CD4-positive, alpha-beta T cell (primary cell): ENCODE results near the gene FGGY. TPM values are rescaled to one million over a fixed set of nuclear protein-coding genes. Genes with fewer than 3 reads are reported as not detected.

ENCODE experiments used
- ATAC-seq: fragments of 200-7000 bp; cut with Tn5 transposase; one replicate; pipeline ENCODE4 v1.10.0; 2022; ENCODE audit warnings: mild to moderate bottlenecking; ENCODE audit not compliant: poor library complexity
- CTCF ChIA-PET: fragments of 350-600 bp; sonication (Branson Sonifier 250); formaldehyde crosslinking; loops from one replicate; lab custom pipeline; 2021; ENCODE audit warnings: antibody characterized with exemption, inconsistent platforms; lab: Charles Lee
- POLR2A ChIA-PET: fragments of 350-600 bp; sonication (Branson Sonifier 250); formaldehyde crosslinking; loops from one replicate; lab custom pipeline; 2021; ENCODE audit warnings: antibody characterized with exemption, inconsistent platforms; lab: Charles Lee
- DNase-seq, 14 experiments: peaks; one replicate each; pipeline ENCODE4 v3.0.0-alpha.2; 2013 to 2020; ENCODE audit warnings: mixed read lengths in 2 of 14
- H3K27ac ChIP-seq, 2 donors: one replicate each; pipeline versions ENCODE4 v1.5.1 to v1.7.0; 2013; ENCODE audit warnings: low read length in 2 of 2, low read depth in 1 of 2, mild to moderate bottlenecking in 1 of 2
- H3K27me3 ChIP-seq, 2 experiments: 1 replicate in 1 of 2; 2 replicates in 1 of 2; pipeline versions ENCODE4 v1.6.1 to v1.7.0; 2013; ENCODE audit warnings: low read length in 2 of 2, control low read depth in 1 of 2, mild to moderate bottlenecking in 1 of 2, moderate library complexity in 1 of 2; ENCODE audit not compliant: insufficient read depth in 2 of 2, control insufficient read depth in 1 of 2
- H3K36me3 ChIP-seq: one replicate; pipeline ENCODE4 v1.6.1; 2013; ENCODE audit warnings: low read length, control low read depth; ENCODE audit not compliant: insufficient read depth
- H3K4me1 ChIP-seq: one replicate; pipeline ENCODE4 v1.6.1; 2013; ENCODE audit warnings: low read length, control low read depth; ENCODE audit not compliant: insufficient read depth
- H3K4me3 ChIP-seq: one replicate; pipeline ENCODE4 v1.5.1; 2013; ENCODE audit warnings: mild to moderate bottlenecking, low read length, moderate library complexity
- H3K9me3 ChIP-seq, 2 experiments: 1 replicate in 1 of 2; 2 replicates in 1 of 2; pipeline versions ENCODE4 v1.6.1 to v1.7.0; 2013; ENCODE audit warnings: low read length in 2 of 2, mild to moderate bottlenecking in 2 of 2, control low read depth in 1 of 2, moderate library complexity in 1 of 2; ENCODE audit not compliant: control insufficient read depth in 1 of 2, insufficient read depth in 1 of 2
- H3K27ac Mint-ChIP-seq: one replicate; pipeline ENCODE4 v1.8.0; 2020; ENCODE audit warnings: mixed read lengths
- H3K27me3 Mint-ChIP-seq: one replicate; pipeline ENCODE4 v1.8.0; 2021; ENCODE audit warnings: mixed read lengths
- H3K36me3 Mint-ChIP-seq: one replicate; pipeline ENCODE4 v1.8.0; 2021; ENCODE audit warnings: low read depth, mixed read lengths
- H3K4me1 Mint-ChIP-seq: one replicate; pipeline ENCODE4 v1.8.0; 2021; ENCODE audit warnings: low read depth, mixed read lengths
- H3K4me3 Mint-ChIP-seq: one replicate; pipeline ENCODE4 v1.8.0; 2020; ENCODE audit warnings: mild to moderate bottlenecking, mixed read lengths
- H3K9me3 Mint-ChIP-seq: one replicate; pipeline ENCODE4 v1.8.0; 2020; ENCODE audit warnings: mixed read lengths
- intact Hi-C, 2 experiments: fragments of 100-400 bp; cut with DNase I in 1 of 2; cut with micrococcal nuclease in 1 of 2; formaldehyde crosslinking; loops; one replicate each; pipeline versions ENCODE4 v1.15.1 to v1.9.0; 2023 to 2025; cut with DNase I, micrococcal nuclease
- total RNA-seq, 174 experiments: library from RNA in 2 of 174; stranded (reverse) in 2 of 174; gene quantifications; one replicate each; pipeline ENCODE4 v1.2.3 and lab custom pipeline; 2021 to 2026
- TF ChIP-seq, protein P1 (sequence below): fragments of 200-600 bp; IDR thresholded peaks from one replicate; pipeline ENCODE4 v1.8.0; 2022; ENCODE audit warnings: antibody characterized with exemption, mild to moderate bottlenecking

Gene FGGY
- total RNA-seq, 2 experiments from 2014 or later: 9.5 to 10.0 TPM

DNA sequence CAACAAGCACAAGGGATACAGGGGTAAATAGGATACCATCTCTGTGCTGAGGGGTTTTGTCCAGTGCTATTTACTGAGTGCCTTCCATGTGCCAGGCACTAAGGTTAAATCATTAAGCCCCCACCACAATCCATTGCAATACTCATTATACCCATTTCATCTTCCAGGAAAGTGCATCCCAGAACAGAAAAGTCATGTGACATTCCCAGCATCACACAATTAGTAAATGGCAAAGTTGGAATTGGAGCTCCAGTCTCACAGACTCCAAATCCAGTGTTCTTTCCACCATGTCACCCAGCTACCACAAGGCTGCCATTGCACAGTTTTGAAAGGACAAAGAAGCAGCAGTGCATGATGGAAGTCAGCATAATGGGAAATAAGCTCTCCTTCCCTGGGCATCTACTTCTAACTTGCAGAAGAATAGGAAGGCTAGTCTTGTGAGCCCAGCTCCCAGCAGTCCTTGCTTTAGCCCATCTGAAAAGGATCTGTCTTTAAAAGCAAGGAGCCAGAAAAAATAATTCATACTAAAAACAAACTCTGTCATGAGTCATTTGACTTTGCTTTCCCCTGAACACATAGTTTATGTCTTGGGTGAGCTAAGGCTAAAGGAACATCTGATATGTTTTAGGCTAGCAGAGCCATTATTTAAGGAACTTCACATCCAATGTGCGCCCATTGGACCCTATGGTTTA lies 406.5 kb downstream of the FGGY start:
- intact Hi-C loops: no loop called here
- no peak for DNase-seq
- ChIA-PET POLR2A (no interaction called here), CTCF (no interaction called here)
- H3K4me1 ChIP-seq: no peaks in the 10 kb centered on the region
- no peaks in the 10 kb centered on the region for H3K36me3 ChIP-seq
- H3K9me3 ChIP-seq: no peaks in the 10 kb centered on the region
- H3K27ac Mint-ChIP-seq: no peak overlapping the region
- no peak for ATAC-seq
- no peak overlapping the region for H3K4me3 Mint-ChIP-seq
- TF ChIP-seq, protein P1, sequence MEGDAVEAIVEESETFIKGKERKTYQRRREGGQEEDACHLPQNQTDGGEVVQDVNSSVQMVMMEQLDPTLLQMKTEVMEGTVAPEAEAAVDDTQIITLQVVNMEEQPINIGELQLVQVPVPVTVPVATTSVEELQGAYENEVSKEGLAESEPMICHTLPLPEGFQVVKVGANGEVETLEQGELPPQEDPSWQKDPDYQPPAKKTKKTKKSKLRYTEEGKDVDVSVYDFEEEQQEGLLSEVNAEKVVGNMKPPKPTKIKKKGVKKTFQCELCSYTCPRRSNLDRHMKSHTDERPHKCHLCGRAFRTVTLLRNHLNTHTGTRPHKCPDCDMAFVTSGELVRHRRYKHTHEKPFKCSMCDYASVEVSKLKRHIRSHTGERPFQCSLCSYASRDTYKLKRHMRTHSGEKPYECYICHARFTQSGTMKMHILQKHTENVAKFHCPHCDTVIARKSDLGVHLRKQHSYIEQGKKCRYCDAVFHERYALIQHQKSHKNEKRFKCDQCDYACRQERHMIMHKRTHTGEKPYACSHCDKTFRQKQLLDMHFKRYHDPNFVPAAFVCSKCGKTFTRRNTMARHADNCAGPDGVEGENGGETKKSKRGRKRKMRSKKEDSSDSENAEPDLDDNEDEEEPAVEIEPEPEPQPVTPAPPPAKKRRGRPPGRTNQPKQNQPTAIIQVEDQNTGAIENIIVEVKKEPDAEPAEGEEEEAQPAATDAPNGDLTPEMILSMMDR: no peak
- H3K27ac ChIP-seq: no peak overlapping the region
- H3K36me3 Mint-ChIP-seq: no peaks in the 10 kb centered on the region
- no peaks in the 10 kb centered on the region for H3K4me1 Mint-ChIP-seq
- no peaks in the 10 kb centered on the region for H3K27me3 ChIP-seq
- no peak overlapping the region for H3K4me3 ChIP-seq
- H3K27me3 Mint-ChIP-seq: no peaks in the 10 kb centered on the region
- H3K9me3 Mint-ChIP-seq: no peaks in the 10 kb centered on the region

DNA sequence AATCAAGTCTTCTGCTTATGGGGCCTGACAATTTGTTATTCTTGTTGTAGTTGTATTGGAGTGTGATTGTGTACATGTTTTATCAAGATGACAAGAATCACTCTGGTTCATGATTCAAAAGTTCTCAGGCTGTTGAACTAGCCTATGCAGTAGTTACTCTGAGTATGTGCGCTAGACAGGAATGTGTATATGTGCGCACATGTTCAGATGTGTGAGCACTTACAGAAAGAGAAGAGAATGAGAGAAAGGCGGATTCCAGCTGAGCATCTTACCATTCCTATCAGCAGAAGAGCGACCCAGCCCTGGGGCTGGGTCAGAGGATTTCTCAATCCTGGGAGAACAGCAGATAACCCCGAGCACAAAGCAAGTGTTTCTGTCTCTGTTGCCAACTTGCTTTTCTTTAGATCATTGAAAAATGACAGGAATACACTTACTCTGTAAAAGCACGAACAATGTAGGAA lies 407.1 kb downstream of the FGGY start:
- Mint-ChIP-seq H3K36me3 (no peaks in the 10 kb centered on the region), H3K9me3 (no peaks in the 10 kb centered on the region), H3K4me1 (no peaks in the 10 kb centered on the region), H3K27me3 (no peaks in the 10 kb centered on the region), H3K27ac (no peak overlapping the region), H3K4me3 (no peak overlapping the region)
- TF ChIP-seq, protein P1: no peak
- ChIA-PET CTCF (no interaction called here), POLR2A (no interaction called here)
- Histone ChIP-seq H3K9me3 (no peaks in the 10 kb centered on the region), H3K27ac (no peak overlapping the region), H3K4me3 (no peak overlapping the region), H3K27me3 (no peaks in the 10 kb centered on the region), H3K36me3 (no peaks in the 10 kb centered on the region), H3K4me1 (no peaks in the 10 kb centered on the region)
- no peak for DNase-seq
- no peak for ATAC-seq
- intact Hi-C loops: no loop called here

DNA sequence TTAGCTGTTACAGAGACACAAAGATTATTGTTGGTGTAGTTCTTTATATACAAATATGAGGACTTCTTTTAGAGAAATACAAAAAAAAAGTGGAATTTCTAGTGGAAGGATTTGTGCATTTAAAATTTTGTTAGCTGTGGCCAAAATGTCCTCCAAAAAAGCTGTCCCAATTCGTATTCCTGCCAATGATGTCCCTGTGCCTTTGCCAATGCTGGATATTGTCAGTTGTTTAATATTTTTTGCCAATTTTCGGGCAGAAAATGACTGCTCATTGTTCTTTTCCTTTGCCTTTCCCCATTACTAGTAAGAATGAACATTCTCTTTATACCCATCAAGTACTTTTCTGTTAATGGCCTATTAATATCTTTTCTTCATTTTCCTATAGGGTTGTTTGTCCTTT lies 407.8 kb downstream of the FGGY start:
- no peak overlapping the region for H3K27ac Mint-ChIP-seq
- intact Hi-C loops: no loop called here
- ChIA-PET CTCF (no interaction called here), POLR2A (no interaction called here)
- no peaks in the 10 kb centered on the region for H3K27me3 Mint-ChIP-seq
- TF ChIP-seq, protein P1: no peak
- H3K9me3 ChIP-seq: no peaks in the 10 kb centered on the region
- H3K4me1 ChIP-seq: no peaks in the 10 kb centered on the region
- no peaks in the 10 kb centered on the region for H3K27me3 ChIP-seq
- no peaks in the 10 kb centered on the region for H3K4me1 Mint-ChIP-seq
- ATAC-seq: no peak
- no peak for DNase-seq
- H3K27ac ChIP-seq: no peak overlapping the region
- H3K4me3 ChIP-seq: no peak overlapping the region
- no peaks in the 10 kb centered on the region for H3K9me3 Mint-ChIP-seq
- H3K4me3 Mint-ChIP-seq: no peak overlapping the region
- H3K36me3 ChIP-seq: no peaks in the 10 kb centered on the region
- no peaks in the 10 kb centered on the region for H3K36me3 Mint-ChIP-seq
